ENCODE data around the gene CLCN7. TPM values are rescaled to one million over a fixed set of nuclear protein-coding genes. Genes with fewer than 3 reads are reported as not detected.

CLCN7 gene
- total RNA-seq (2014; rRNA removed; shearing (Covaris generic)) (29.6 and 31.1 TPM in 2 replicates), total RNA-seq (2022) (60.3 and 62.4 TPM in 2 replicates), Bru-seq, nascent RNA (percentile 44 among the genes with signal in this experiment), BruChase-seq, experiment 1, labeled RNA remaining after a 6-hour chase (percentile 63 among the genes with signal in this experiment), BruChase-seq, experiment 2, labeled RNA remaining after a 2-hour chase (percentile 61 among the genes with signal in this experiment)
- long read RNA-seq, full-length matches to known transcripts, result 47 of 102 reads
- long read RNA-seq, partial matches to known transcripts, result 22 of 102 reads
- long read RNA-seq, other reads (novel, unspliced or antisense), result 33 of 102 reads

- peak within 1 kb of the TSS; percentile 88 for H2AFZ ChIP-seq (ENCODE audit: low read length)
- H3K9me2 ChIP-seq (ENCODE audit: insufficient read depth, low read length), result no peaks in the 10 kb centered on the region
- intact Hi-C loops (cut with micrococcal nuclease; ENCODE audit: unreplicated experiment), result no loop called here
- H3K79me2 ChIP-seq (ENCODE audit: insufficient read depth, low read depth, low read length), result peaks cover 10% of the 10 kb centered on the region; the same call in 1 of the 2 replicates
- no peaks in the 10 kb centered on the region for H4K20me1 ChIP-seq (ENCODE audit: insufficient read depth, low read length)
- H3K36me3 ChIP-seq (ENCODE audit: insufficient read depth, low read length), result no peaks in the 10 kb centered on the region
- no peak for TF ChIP-seq EZH2phosphoT487 (IDR thresholded peaks at IDR 0.05; ENCODE audit: borderline replicate concordance, low read depth, low read length)
- TF ChIP-seq CTCF (conservative IDR thresholded peaks at IDR 0.05; ENCODE audit: low read length), result no peak
- peak within 1 kb of the TSS; percentile 85 for H3K4me3 ChIP-seq (ENCODE audit: low read depth, low read length, poor library complexity, severe bottlenecking)
- ChIA-PET POLR2A (no interaction called here), CTCF (ENCODE audit: unreplicated experiment) (no interaction called here)
- no TSS peak for BruUV-seq (replicated peaks)
- peaks cover 15% of the 10 kb centered on the region for H3K4me1 ChIP-seq (ENCODE audit: insufficient read depth, low read length, poor library complexity, severe bottlenecking)
- H3K9me3 ChIP-seq (ENCODE audit: low read length), result no peaks in the 10 kb centered on the region
- DNase-seq (ENCODE audit: low spot score), result peak; percentile 87
- H3K4me2 ChIP-seq (ENCODE audit: low read length), result peak within 1 kb of the TSS; percentile 99
- H3K27ac ChIP-seq (ENCODE audit: low read depth, low read length, poor library complexity, severe bottlenecking), result peak within 1 kb of the TSS; percentile 63
Observed at GRCh38 chr16:1474796-1475551, at the start of gene CLCN7. TSS of gene CLCN7 (minus strand) at chr16:1475028. CDS start at chr16:1474974, 54 bp downstream.

GRCh38 chr16:1524366-1524765, 49.5 kb upstream of the CLCN7 start:
- no peak for TF ChIP-seq CTCF (conservative IDR thresholded peaks at IDR 0.05; ENCODE audit: low read length)
- no peak for TF ChIP-seq EZH2phosphoT487 (IDR thresholded peaks at IDR 0.05; ENCODE audit: borderline replicate concordance, low read depth, low read length)
- Histone ChIP-seq H3K79me2 (ENCODE audit: insufficient read depth, low read depth, low read length) (no peaks in the 10 kb centered on the region), H4K20me1 (ENCODE audit: insufficient read depth, low read length) (no peaks in the 10 kb centered on the region), H3K9me2 (ENCODE audit: insufficient read depth, low read length) (no peaks in the 10 kb centered on the region), H3K4me1 (ENCODE audit: insufficient read depth, low read length, poor library complexity, severe bottlenecking) (no peaks in the 10 kb centered on the region), H3K9me3 (ENCODE audit: low read length) (no peaks in the 10 kb centered on the region), H3K27ac (ENCODE audit: low read depth, low read length, poor library complexity, severe bottlenecking) (no peak overlapping the region), H3K4me2 (ENCODE audit: low read length) (no peak overlapping the region), H3K36me3 (ENCODE audit: insufficient read depth, low read length) (no peaks in the 10 kb centered on the region), H2AFZ (ENCODE audit: low read length) (no peak overlapping the region), H3K4me3 (ENCODE audit: low read depth, low read length, poor library complexity, severe bottlenecking) (no peak overlapping the region)
- CTCF ChIA-PET (ENCODE audit: unreplicated experiment), result no interaction called here
- no peak for DNase-seq (ENCODE audit: low spot score)
- POLR2A ChIA-PET, result no interaction called here
- intact Hi-C loops (cut with micrococcal nuclease; ENCODE audit: unreplicated experiment), result no loop called here
- BruUV-seq (replicated peaks), result no TSS peak
